ENCODE data around the gene LELP1. TPM values are rescaled to one million over a fixed set of nuclear protein-coding genes. Genes with fewer than 3 reads are reported as not detected.

Gene LELP1
- total RNA-seq, 1 experiment from 2014 or later = not detected

DNA sequence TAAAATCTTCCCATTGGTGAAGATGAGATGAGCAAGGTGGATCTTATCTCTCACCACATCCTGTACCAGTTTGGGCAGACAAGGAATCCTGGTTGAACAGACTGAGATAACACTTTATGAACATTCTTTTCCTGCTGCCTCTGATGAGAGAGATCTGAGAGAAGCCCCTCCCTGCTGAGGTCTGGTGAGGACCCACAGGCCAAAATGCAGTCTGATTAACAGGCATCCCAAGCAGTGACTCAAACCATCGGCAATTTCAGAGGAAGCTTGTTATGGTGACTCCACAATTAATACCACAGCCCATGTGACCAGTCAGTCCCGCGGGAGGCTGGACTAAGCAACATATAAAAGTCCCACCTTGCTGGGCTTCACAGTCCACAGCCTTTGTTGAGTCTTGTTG, 14.0 kb downstream of the LELP1 start, which contains the start of gene PRR9:
TSS of gene PRR9 (plus strand) at position 373 of the 400 bp plus-strand sequence. CDS start 561 bp downstream, outside the sequence.
- no peak for TF ChIP-seq EZH2 (IDR thresholded peaks at IDR 0.05; ENCODE audit: borderline replicate concordance, low read depth, low read length, poor library complexity, severe bottlenecking)
- H3K9me3 ChIP-seq (ENCODE audit: low read depth, low read length, poor library complexity, severe bottlenecking) = no peaks in the 10 kb centered on the region
- BruUV-seq (replicated peaks) = no TSS peak
- intact Hi-C loops (cut with micrococcal nuclease; ENCODE audit: unreplicated experiment) = no loop called here
- no peak within 1 kb of the TSS for H3K4me3 ChIP-seq (ENCODE audit: low read depth, low read length, poor library complexity, severe bottlenecking)
- ChIA-PET POLR2A (ENCODE audit: low non-redundant PET) (no interaction called here), CTCF (no interaction called here)
- H3K36me3 ChIP-seq (ENCODE audit: insufficient read depth, low read length, poor library complexity, severe bottlenecking) = no peaks in the 10 kb centered on the region
- H3K4me1 ChIP-seq (ENCODE audit: insufficient read depth, low read length, poor library complexity, severe bottlenecking) = no peaks in the 10 kb centered on the region
- no peak within 1 kb of the TSS for H3K27ac ChIP-seq (ENCODE audit: low read depth, low read length, poor library complexity, severe bottlenecking)
- no peaks in the 10 kb centered on the region for H3K27me3 ChIP-seq (replicated peaks; ENCODE audit: insufficient read depth, low read depth, low read length, poor library complexity)
- no peak for DNase-seq (ENCODE audit: low spot score)

DNA sequence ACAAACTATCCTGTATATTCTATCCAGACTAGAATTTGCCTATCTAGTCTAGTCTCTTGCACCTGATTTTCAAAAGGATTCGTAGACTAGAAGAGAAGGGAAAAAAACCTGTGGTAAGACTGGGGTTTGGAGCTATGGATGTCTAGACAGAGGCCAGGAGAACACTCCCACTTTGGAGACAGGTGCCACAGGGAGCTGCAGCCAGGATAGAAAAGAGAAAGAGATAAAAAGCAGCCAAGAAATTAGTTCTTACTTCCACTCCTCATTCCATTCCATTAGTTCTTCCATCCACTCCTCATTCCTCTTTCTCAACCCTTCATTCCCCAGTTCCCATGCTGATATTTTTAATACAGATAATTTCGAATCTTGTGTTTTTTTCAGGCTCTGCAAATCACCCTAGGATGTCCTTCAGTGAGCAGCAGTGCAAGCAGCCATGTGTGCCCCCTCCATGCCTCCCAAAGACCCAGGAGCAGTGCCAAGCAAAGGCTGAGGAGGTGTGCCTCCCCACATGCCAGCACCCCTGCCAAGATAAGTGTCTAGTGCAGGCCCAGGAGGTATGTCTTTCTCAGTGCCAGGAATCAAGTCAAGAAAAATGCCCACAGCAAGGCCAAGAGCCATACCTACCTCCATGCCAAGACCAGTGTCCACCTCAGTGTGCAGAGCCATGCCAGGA, 14.7 kb downstream of the LELP1 start:
- ChIA-PET POLR2A (ENCODE audit: low non-redundant PET) (no interaction called here), CTCF (no interaction called here)
- Histone ChIP-seq H3K36me3 (ENCODE audit: insufficient read depth, low read length, poor library complexity, severe bottlenecking) (no peaks in the 10 kb centered on the region), H3K27me3 (replicated peaks; ENCODE audit: insufficient read depth, low read depth, low read length, poor library complexity) (no peaks in the 10 kb centered on the region), H3K27ac (ENCODE audit: low read depth, low read length, poor library complexity, severe bottlenecking) (no peak overlapping the region), H3K9me3 (ENCODE audit: low read depth, low read length, poor library complexity, severe bottlenecking) (no peaks in the 10 kb centered on the region), H3K4me3 (ENCODE audit: low read depth, low read length, poor library complexity, severe bottlenecking) (no peak overlapping the region), H3K4me1 (ENCODE audit: insufficient read depth, low read length, poor library complexity, severe bottlenecking) (no peaks in the 10 kb centered on the region)
- intact Hi-C loops (cut with micrococcal nuclease; ENCODE audit: unreplicated experiment) = no loop called here
- no TSS peak for BruUV-seq (replicated peaks)
- DNase-seq (ENCODE audit: low spot score) = no peak
- TF ChIP-seq, protein P1, sequence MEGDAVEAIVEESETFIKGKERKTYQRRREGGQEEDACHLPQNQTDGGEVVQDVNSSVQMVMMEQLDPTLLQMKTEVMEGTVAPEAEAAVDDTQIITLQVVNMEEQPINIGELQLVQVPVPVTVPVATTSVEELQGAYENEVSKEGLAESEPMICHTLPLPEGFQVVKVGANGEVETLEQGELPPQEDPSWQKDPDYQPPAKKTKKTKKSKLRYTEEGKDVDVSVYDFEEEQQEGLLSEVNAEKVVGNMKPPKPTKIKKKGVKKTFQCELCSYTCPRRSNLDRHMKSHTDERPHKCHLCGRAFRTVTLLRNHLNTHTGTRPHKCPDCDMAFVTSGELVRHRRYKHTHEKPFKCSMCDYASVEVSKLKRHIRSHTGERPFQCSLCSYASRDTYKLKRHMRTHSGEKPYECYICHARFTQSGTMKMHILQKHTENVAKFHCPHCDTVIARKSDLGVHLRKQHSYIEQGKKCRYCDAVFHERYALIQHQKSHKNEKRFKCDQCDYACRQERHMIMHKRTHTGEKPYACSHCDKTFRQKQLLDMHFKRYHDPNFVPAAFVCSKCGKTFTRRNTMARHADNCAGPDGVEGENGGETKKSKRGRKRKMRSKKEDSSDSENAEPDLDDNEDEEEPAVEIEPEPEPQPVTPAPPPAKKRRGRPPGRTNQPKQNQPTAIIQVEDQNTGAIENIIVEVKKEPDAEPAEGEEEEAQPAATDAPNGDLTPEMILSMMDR (conservative IDR thresholded peaks at IDR 0.05; ENCODE audit: low read depth, low read length) = no peak
- TF ChIP-seq EZH2 (IDR thresholded peaks at IDR 0.05; ENCODE audit: borderline replicate concordance, low read depth, low read length, poor library complexity, severe bottlenecking) = no peak

DNA sequence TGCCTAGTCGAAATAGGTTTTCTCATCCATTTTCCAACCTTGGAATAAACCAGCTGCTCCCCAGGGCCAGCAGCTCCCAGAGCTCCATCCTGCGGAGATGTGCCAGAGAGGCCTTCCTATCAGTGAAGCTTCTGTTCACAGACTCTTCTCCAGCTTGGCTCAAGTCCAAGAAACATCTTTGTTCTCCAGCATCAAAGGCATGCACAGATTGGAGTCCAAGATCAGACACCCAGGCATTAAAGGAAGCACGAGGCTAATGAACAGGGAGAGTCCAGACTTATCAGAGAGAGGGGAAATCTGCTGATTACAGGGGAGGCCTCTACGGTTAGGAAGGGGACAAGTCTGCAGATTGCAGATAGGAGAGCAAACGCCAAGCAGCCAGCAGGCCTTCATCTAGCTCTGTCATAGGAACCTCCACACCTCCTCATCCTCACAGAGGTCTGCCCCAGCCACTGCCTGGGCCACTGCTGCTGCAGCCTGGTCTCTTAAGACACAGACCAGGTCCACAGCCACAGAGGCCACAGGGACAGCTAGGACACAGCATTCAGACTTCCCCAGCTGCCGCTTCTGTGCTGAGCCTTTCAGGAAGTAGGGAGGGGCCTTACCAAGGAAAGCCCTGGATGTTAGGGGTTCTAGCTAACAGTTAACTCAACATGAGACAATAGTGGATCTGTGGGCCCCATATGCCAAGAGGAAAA, 17.5 kb downstream of the LELP1 start:
- peak; percentile 18 for DNase-seq (ENCODE audit: low spot score)

More for the DNA sequence above, 17.5 kb downstream of the LELP1 start:
- no peaks in the 10 kb centered on the region for H3K4me1 ChIP-seq (ENCODE audit: insufficient read depth, low read length, poor library complexity, severe bottlenecking)
- intact Hi-C loops (cut with micrococcal nuclease; ENCODE audit: unreplicated experiment) = loop anchor here (5.0 to 10.0 kb wide), 3 partner anchors 306 to 568 kb away; no protein-coding TSS in a partner anchor
- ChIA-PET CTCF (no interaction called here), POLR2A (ENCODE audit: low non-redundant PET) (interaction anchor here (0.6 kb wide), 1 partner anchor 514 kb away, joined by 3 read pairs; no protein-coding TSS in a partner anchor)
- no TSS peak for BruUV-seq (replicated peaks)
- H3K27me3 ChIP-seq (replicated peaks; ENCODE audit: insufficient read depth, low read depth, low read length, poor library complexity) = no peaks in the 10 kb centered on the region
- H3K9me3 ChIP-seq (ENCODE audit: low read depth, low read length, poor library complexity, severe bottlenecking) = no peaks in the 10 kb centered on the region
- H3K27ac ChIP-seq (ENCODE audit: low read depth, low read length, poor library complexity, severe bottlenecking) = no peak overlapping the region
- H3K36me3 ChIP-seq (ENCODE audit: insufficient read depth, low read length, poor library complexity, severe bottlenecking) = no peaks in the 10 kb centered on the region
- TF ChIP-seq, protein P1 (conservative IDR thresholded peaks at IDR 0.05; ENCODE audit: low read depth, low read length) = no peak
- TF ChIP-seq EZH2 (IDR thresholded peaks at IDR 0.05; ENCODE audit: borderline replicate concordance, low read depth, low read length, poor library complexity, severe bottlenecking) = no peak
- H3K4me3 ChIP-seq (ENCODE audit: low read depth, low read length, poor library complexity, severe bottlenecking) = no peak overlapping the region
